Osteoblast (primary cell): ENCODE measurements around the gene JAG2. TPM values are rescaled to one million over a fixed set of nuclear protein-coding genes. Genes with fewer than 3 reads are reported as not detected.

Experiments used
- DNase-seq: peaks from one replicate; pipeline ENCODE4 v3.0.0; 2011; ENCODE audit warnings: low spot score, mixed read lengths; ENCODE audit not compliant: insufficient read length; ENCODE audit errors: missing footprints
- H2AFZ ChIP-seq: 2 replicates; pipeline ENCODE4 v1.6.0; 2011; ENCODE audit warnings: mild to moderate bottlenecking, low read length
- H3K27ac ChIP-seq: 2 replicates; pipeline ENCODE4 v1.5.1; 2011; ENCODE audit warnings: mild to moderate bottlenecking, low read depth, low read length, moderate library complexity
- H3K27me3 ChIP-seq: 2 replicates; pipeline ENCODE4 v1.6.0; 2012; ENCODE audit warnings: mild to moderate bottlenecking, control low read depth, inconsistent platforms, low read length, moderate library complexity; ENCODE audit not compliant: insufficient read depth
- H3K36me3 ChIP-seq: 2 replicates; pipeline ENCODE4 v1.5.1; 2011; ENCODE audit warnings: mild to moderate bottlenecking, low read length, control low read depth, moderate library complexity; ENCODE audit not compliant: insufficient read depth
- H3K4me1 ChIP-seq: 2 replicates; pipeline ENCODE4 v1.5.1; 2011; ENCODE audit warnings: mild to moderate bottlenecking, low read length, control low read depth, moderate library complexity; ENCODE audit not compliant: insufficient read depth
- H3K4me2 ChIP-seq: 2 replicates; pipeline ENCODE4 v1.6.0; 2011; ENCODE audit warnings: mild to moderate bottlenecking, low read length; ENCODE audit not compliant: insufficient read depth
- H3K4me3 ChIP-seq: fragments of 200-600 bp; sonication (generic); 3 replicates; pipeline ENCODE4 v1.5.1; 2012; ENCODE audit warnings: mild to moderate bottlenecking, low read length, inconsistent platforms; ENCODE audit not compliant: insufficient read depth
- H3K79me2 ChIP-seq: 2 replicates; pipeline ENCODE4 v1.6.0; 2012; ENCODE audit warnings: mild to moderate bottlenecking, low read length, control low read depth, inconsistent platforms; ENCODE audit not compliant: insufficient read depth
- H3K9me3 ChIP-seq: 2 replicates; pipeline ENCODE4 v1.5.1; 2011; ENCODE audit warnings: low read depth, low read length, control low read depth
- H4K20me1 ChIP-seq: 2 replicates; pipeline ENCODE4 v1.6.0; 2012; ENCODE audit warnings: mild to moderate bottlenecking, low read length, control low read depth; ENCODE audit not compliant: insufficient read depth
- CTCF ChIP-seq: IDR thresholded peaks from 2 replicates; pipeline ENCODE4 v1.5.1; 2011; ENCODE audit warnings: mild to moderate bottlenecking, low read depth, low read length, moderate library complexity; ENCODE audit errors: extremely low read depth
- total RNA-seq: library from RNA; depleted of rRNA; stranded (reverse); fragments of >200 nt; gene quantifications from 2 replicates; pipeline ENCODE4 v1.2.3, GENCODE V29; 2012

Gene JAG2
- total RNA-seq, 1 donor = 3.3 TPM

- Histone ChIP-seq H3K79me2 (no peaks in the 10 kb centered on the region), H3K9me3 (no peaks in the 10 kb centered on the region), H3K4me1 (peaks cover 7% of the 10 kb centered on the region), H3K36me3 (no peaks in the 10 kb centered on the region), H3K4me2 (no peak overlapping the region), H4K20me1 (no peaks in the 10 kb centered on the region), H3K27me3 (peaks cover 24% of the 10 kb centered on the region), H3K27ac (no peak overlapping the region), H2AFZ (no peak overlapping the region), H3K4me3 (no peak overlapping the region)
- no peak for TF ChIP-seq CTCF
- DNase-seq = no peak
These were observed 32.1 kb upstream of the JAG2 start for GRCh38 chr14:105200641-105201040.

- Histone ChIP-seq H3K4me2 (no peak overlapping the region), H2AFZ (no peak overlapping the region), H3K9me3 (no peaks in the 10 kb centered on the region), H4K20me1 (no peaks in the 10 kb centered on the region), H3K4me3 (no peak overlapping the region), H3K79me2 (no peaks in the 10 kb centered on the region), H3K27me3 (peaks cover 28% of the 10 kb centered on the region), H3K4me1 (peaks cover 7% of the 10 kb centered on the region), H3K36me3 (no peaks in the 10 kb centered on the region), H3K27ac (no peak overlapping the region)
- no peak for DNase-seq
- TF ChIP-seq CTCF = peak; percentile 7
These were observed 31.5 kb upstream of the JAG2 start for GRCh38 chr14:105200074-105200473.

- H3K4me2 ChIP-seq = no peak overlapping the region
- no peaks in the 10 kb centered on the region for H3K79me2 ChIP-seq
- DNase-seq = peak; percentile 98
- H3K4me1 ChIP-seq = no peaks in the 10 kb centered on the region
- no peaks in the 10 kb centered on the region for H3K9me3 ChIP-seq
- no peak for TF ChIP-seq CTCF
- peak overlapping the region; percentile 15 for H2AFZ ChIP-seq
- no peaks in the 10 kb centered on the region for H4K20me1 ChIP-seq
- H3K27me3 ChIP-seq = peaks cover 28% of the 10 kb centered on the region
- H3K4me3 ChIP-seq = no peak overlapping the region
- H3K36me3 ChIP-seq = no peaks in the 10 kb centered on the region
- H3K27ac ChIP-seq = no peak overlapping the region
These were observed 30.5 kb upstream of the JAG2 start for GRCh38 chr14:105199093-105199492.

GRCh38 chr14:105198588-105198987 is 30.0 kb upstream of the JAG2 start:
- TF ChIP-seq CTCF = no peak
- H3K27ac ChIP-seq = no peak overlapping the region
- no peak overlapping the region for H2AFZ ChIP-seq
- no peaks in the 10 kb centered on the region for H3K4me1 ChIP-seq
- no peak overlapping the region for H3K4me2 ChIP-seq
- H3K79me2 ChIP-seq = no peaks in the 10 kb centered on the region
- no peak overlapping the region for H3K4me3 ChIP-seq
- H3K27me3 ChIP-seq = peaks cover 24% of the 10 kb centered on the region
- no peak for DNase-seq
- H3K36me3 ChIP-seq = no peaks in the 10 kb centered on the region
- no peaks in the 10 kb centered on the region for H3K9me3 ChIP-seq
- H4K20me1 ChIP-seq = no peaks in the 10 kb centered on the region
